IMR-90 (cell line): ENCODE results near the gene IFNK. TPM values are rescaled to one million over a fixed set of nuclear protein-coding genes. Genes with fewer than 3 reads are reported as not detected.

Experiments used
- ATAC-seq: fragments of 200-7000 bp; cut with Tn5 transposase; 2 replicates; pipeline ENCODE4 v1.9.1; 2020; ENCODE audit warnings: low read depth, mild to moderate bottlenecking, moderate library complexity
- BruUV-seq: library from RNA; stranded (reverse); fragments of 400-500 nt; replicated peaks from 2 replicates; lab custom pipeline; 2021; lab: Mats Ljungman, UMichigan
- CTCF ChIA-PET: fragments of 300-600 bp; formaldehyde crosslinking; extraction: SDS; loops from one replicate; lab custom pipeline; 2021; ENCODE audit warnings: antibody characterized with exemption; lab: Yijun Ruan, JAX
- POLR2A ChIA-PET: fragments of 300-600 bp; sonication (Branson Sonifier 250); formaldehyde crosslinking; loops from one replicate; lab custom pipeline; 2022; ENCODE audit warnings: antibody characterized with exemption; ENCODE audit not compliant: unreplicated experiment; lab: Charles Lee
- DNase-seq: peaks from one replicate; pipeline ENCODE4 v3.0.0; 2013
- H2AFZ ChIP-seq: replicated peaks from 2 replicates; pipeline ENCODE3; 2013; ENCODE audit warnings: low read length, mild to moderate bottlenecking; ENCODE audit not compliant: poor library complexity
- H2AK5ac ChIP-seq: 2 replicates; pipeline ENCODE4 v1.6.1; 2013; ENCODE audit warnings: low read depth, low read length, inconsistent platforms
- H2AK9ac ChIP-seq: replicated peaks from 2 replicates; pipeline ENCODE3; 2013; ENCODE audit warnings: mild to moderate bottlenecking, low read depth, low read length, moderate library complexity; ENCODE audit not compliant: poor library complexity
- H2BK120ac ChIP-seq: 2 replicates; pipeline ENCODE4 v1.6.1; 2013; ENCODE audit warnings: low read depth, low read length, inconsistent platforms
- H2BK15ac ChIP-seq: 3 replicates; pipeline ENCODE4 v1.6.1; 2013; ENCODE audit warnings: low read depth, low read length, inconsistent platforms
- H2BK20ac ChIP-seq: 2 replicates; pipeline ENCODE4 v1.6.1; 2013; ENCODE audit warnings: low read depth, mild to moderate bottlenecking, inconsistent platforms, low read length, moderate library complexity
- H2BK5ac ChIP-seq: 2 replicates; pipeline ENCODE4 v1.6.1; 2013; ENCODE audit warnings: mild to moderate bottlenecking, low read depth, low read length, inconsistent platforms; ENCODE audit not compliant: poor library complexity, severe bottlenecking
- H3K14ac ChIP-seq: replicated peaks from 2 replicates; pipeline ENCODE4 v1.6.1; 2013; ENCODE audit warnings: low read depth, low read length, inconsistent platforms
- H3K18ac ChIP-seq: 2 replicates; pipeline ENCODE4 v1.6.1; 2013; ENCODE audit warnings: low read depth, low read length, control low read depth
- H3K23ac ChIP-seq: 2 replicates; pipeline ENCODE4 v1.6.1; 2013; ENCODE audit warnings: low read depth, low read length, inconsistent platforms
- H3K27ac ChIP-seq: 2 replicates; pipeline ENCODE4 v1.5.1; 2013; ENCODE audit warnings: mild to moderate bottlenecking, control low read depth, low read length; ENCODE audit not compliant: insufficient read depth
- H3K27me3 ChIP-seq: 2 replicates; pipeline ENCODE4 v1.6.1; 2013; ENCODE audit warnings: low read length; ENCODE audit not compliant: control insufficient read depth, insufficient read depth
- H3K36me3 ChIP-seq: 2 replicates; pipeline ENCODE4 v1.6.1; 2013; ENCODE audit warnings: low read length, mixed read lengths; ENCODE audit not compliant: control insufficient read depth, insufficient read depth
- H3K4ac ChIP-seq: 2 replicates; pipeline ENCODE4 v1.6.1; 2013; ENCODE audit warnings: low read depth, low read length, inconsistent platforms
- H3K4me1 ChIP-seq: 2 replicates; pipeline ENCODE4 v1.6.1; 2013; ENCODE audit warnings: low read length, mixed read lengths; ENCODE audit not compliant: control insufficient read depth, insufficient read depth
- H3K4me2 ChIP-seq: 2 replicates; pipeline ENCODE4 v1.6.1; 2013; ENCODE audit warnings: low read depth, mild to moderate bottlenecking, control low read depth, low read length, moderate library complexity
- H3K4me3 ChIP-seq: 2 replicates; pipeline ENCODE4 v1.5.1; 2013; ENCODE audit warnings: low read depth, mild to moderate bottlenecking, control low read depth, low read length, moderate library complexity; ENCODE audit not compliant: insufficient read depth
- H3K56ac ChIP-seq: 2 replicates; pipeline ENCODE4 v1.6.1; 2013; ENCODE audit warnings: low read length, inconsistent platforms; ENCODE audit not compliant: insufficient read depth; ENCODE audit errors: extremely low read depth
- H3K79me1 ChIP-seq, 2 experiments: 2 replicates each; pipeline ENCODE4 v1.6.1; 2013; ENCODE audit warnings: low read length in 2 of 2, inconsistent platforms in 1 of 2, low read depth in 1 of 2
- H3K9ac ChIP-seq: 2 replicates; pipeline ENCODE4 v1.6.1; 2013; ENCODE audit warnings: low read depth, low read length, control low read depth
- H3K9me1 ChIP-seq: 2 replicates; pipeline ENCODE4 v1.6.1; 2013; ENCODE audit warnings: low read length, inconsistent platforms; ENCODE audit not compliant: insufficient read depth
- H3K9me3 ChIP-seq: 2 replicates; pipeline ENCODE4 v1.6.1; 2013; ENCODE audit warnings: low read length; ENCODE audit not compliant: control insufficient read depth, insufficient read depth
- H4K20me1 ChIP-seq: 2 replicates; pipeline ENCODE4 v1.6.1; 2013; ENCODE audit warnings: low read length, inconsistent platforms; ENCODE audit not compliant: insufficient read depth
- H4K5ac ChIP-seq: 2 replicates; pipeline ENCODE4 v1.6.1; 2013; ENCODE audit warnings: mild to moderate bottlenecking, low read depth, low read length, control low read depth
- H4K8ac ChIP-seq, 2 experiments: 2 replicates each; pipeline ENCODE4 v1.6.1; 2013; ENCODE audit warnings: low read depth in 2 of 2, low read length in 2 of 2, control low read depth in 1 of 2, inconsistent platforms in 1 of 2
- H4K91ac ChIP-seq: 2 replicates; pipeline ENCODE4 v1.6.1; 2013; ENCODE audit warnings: low read depth, low read length, inconsistent platforms; ENCODE audit not compliant: insufficient read depth
- BHLHE40 ChIP-seq: fragments of 150-350 bp; IDR thresholded peaks from 2 replicates; pipeline ENCODE4 v1.6.1; 2016; ENCODE audit warnings: mild to moderate bottlenecking, low read depth, low read length
- CEBPB ChIP-seq: IDR thresholded peaks from 2 replicates; pipeline ENCODE4 v1.6.1; 2012; ENCODE audit warnings: low read depth, low read length, improper control_type of control experiment
- CHD1 ChIP-seq: IDR thresholded peaks from 2 replicates; pipeline ENCODE4 v1.6.1; 2012; ENCODE audit warnings: low read depth, low read length, improper control_type of control experiment
- CTCF ChIP-seq: conservative IDR thresholded peaks from 2 replicates; pipeline ENCODE4 v1.5.1; 2012; ENCODE audit warnings: mild to moderate bottlenecking, low read depth, low read length, improper control_type of control experiment
- FOS ChIP-seq: fragments of 150-350 bp; IDR thresholded peaks from 2 replicates; pipeline ENCODE4 v1.6.1; 2016; ENCODE audit warnings: low read depth, low read length
- MAFK ChIP-seq: IDR thresholded peaks from 2 replicates; pipeline ENCODE4 v1.6.1; 2012; ENCODE audit warnings: low read depth, low read length, improper control_type of control experiment
- MXI1 ChIP-seq: IDR thresholded peaks from 2 replicates; pipeline ENCODE4 v1.6.1; 2012; ENCODE audit warnings: low read depth, mild to moderate bottlenecking, low read length, moderate library complexity, borderline replicate concordance
- NFE2L2 ChIP-seq: fragments of 150-350 bp; IDR thresholded peaks from 2 replicates; pipeline ENCODE4 v1.6.1; 2016; ENCODE audit warnings: low read depth, mild to moderate bottlenecking, low read length
- POLR2A ChIP-seq: IDR thresholded peaks from 2 replicates; pipeline ENCODE4 v1.6.1; 2012; ENCODE audit warnings: mild to moderate bottlenecking, low read depth, low read length
- RAD21 ChIP-seq: IDR thresholded peaks from 2 replicates; pipeline ENCODE4 v1.6.1; 2012; ENCODE audit warnings: low read length, improper control_type of control experiment
- RCOR1 ChIP-seq: IDR thresholded peaks from 2 replicates; pipeline ENCODE4 v1.6.1; 2012; ENCODE audit warnings: mild to moderate bottlenecking, low read length, improper control_type of control experiment; ENCODE audit not compliant: insufficient replicate concordance
- RFX5 ChIP-seq: IDR thresholded peaks from 2 replicates; pipeline ENCODE4 v1.8.0; 2012; ENCODE audit warnings: low read depth, mild to moderate bottlenecking, low read length, moderate library complexity
- SMC3 ChIP-seq: fragments of 150-350 bp; IDR thresholded peaks from 2 replicates; pipeline ENCODE4 v1.6.1; 2016; ENCODE audit warnings: low read depth, mild to moderate bottlenecking, antibody characterized with exemption, low read length, moderate library complexity
- USF2 ChIP-seq: fragments of 150-350 bp; IDR thresholded peaks from 2 replicates; pipeline ENCODE4 v1.6.1; 2017; ENCODE audit warnings: mild to moderate bottlenecking, antibody characterized with exemption, low read length, low read depth
- WGBS, 2 experiments: methylation state at CpG; one replicate each; pipeline versions ENCODE4 v1.1.5 to v1.1.7; 2013; ENCODE audit warnings: missing lambda C conversion rate in 2 of 2; ENCODE audit not compliant: insufficient read length in 1 of 2; ENCODE audit errors: extremely low coverage in 2 of 2; 5-methylcytosine and 5-hydroxymethylcytosine counted together
- dilution Hi-C: fragments of 300-500 bp; cut with HindIII; formaldehyde crosslinking; loops from one replicate; pipeline ENCODE4 v1.14.3; 2018; ENCODE audit warnings: low sequenced_read_pairs; ENCODE audit not compliant: unreplicated experiment
- in situ Hi-C: fragments of 300-500 bp; cut with MboI; formaldehyde crosslinking; loops from 3 replicates; pipeline ENCODE4 v1.14.3; 2019; ENCODE audit warnings: low sequenced_read_pairs, inconsistent platforms, mixed read lengths
- intact Hi-C: fragments of 100-400 bp; cut with micrococcal nuclease; formaldehyde crosslinking; loops from 2 replicates; pipeline ENCODE4 v1.10.0; 2022
- polyA plus RNA-seq, 3 experiments: library from polyadenylated mRNA; depleted of rRNA; stranded (reverse); fragments of >200 nt; gene quantifications; 2 replicates each; pipeline ENCODE4 v1.2.3, GENCODE V29; 2012; ENCODE audit warnings: low replicate concordance in 1 of 3
- total RNA-seq: library from RNA; depleted of rRNA; stranded (reverse); fragments of >200 nt; gene quantifications from 2 replicates; pipeline ENCODE4 v1.2.3, GENCODE V29; 2012

The IFNK gene
- total and polyA plus RNA-seq, 2 of the 4 experiments (the other 2 are of a cell fraction) = not detected

GRCh38 chr9:27489087-27489876, 34.8 kb upstream of the IFNK start (continued):
- TF ChIP-seq BHLHE40 = no peak

GRCh38 chr9:27491154-27491553, 32.9 kb upstream of the IFNK start:
- Histone ChIP-seq H3K36me3 (no peaks in the 10 kb centered on the region), H3K4me1 (no peaks in the 10 kb centered on the region), H4K20me1 (no peaks in the 10 kb centered on the region), H3K23ac (no peak overlapping the region), H2BK20ac (no peak overlapping the region), H3K79me1 (no peaks in the 10 kb centered on the region), H3K27me3 (no peaks in the 10 kb centered on the region), H4K8ac (no peak overlapping the region), H4K5ac (no peak overlapping the region), H3K9me3 (no peaks in the 10 kb centered on the region), H3K9ac (no peak overlapping the region), H2AK9ac (no peak overlapping the region), H4K91ac (no peak overlapping the region), H3K18ac (no peak overlapping the region), H2AK5ac (no peak overlapping the region), H3K27ac (no peak overlapping the region), H2AFZ (no peak overlapping the region), H3K4ac (no peak overlapping the region), H3K56ac (no peak overlapping the region), H3K9me1 (no peaks in the 10 kb centered on the region), H3K14ac (no peak overlapping the region), H2BK15ac (no peak overlapping the region), H3K4me2 (no peak overlapping the region), H2BK5ac (no peak overlapping the region), H2BK120ac (no peak overlapping the region), H3K4me3 (no peak overlapping the region)
- in situ Hi-C loops = no loop called here
- ATAC-seq = no peak
- POLR2A ChIA-PET = no interaction called here
- intact Hi-C loops = no loop called here
- WGBS, 2 experiments = no CpG with 5 or more reads among the region's 1 CpG
- dilution Hi-C loops = no loop called here
- no TSS peak for BruUV-seq
- DNase-seq = no peak
- CTCF ChIA-PET = no interaction called here
- TF ChIP-seq NFE2L2 = no peak
- TF ChIP-seq CTCF = no peak
- TF ChIP-seq FOS = no peak
- no peak for TF ChIP-seq CEBPB
- no peak for TF ChIP-seq CHD1
- TF ChIP-seq MAFK = no peak
- no peak for TF ChIP-seq POLR2A
- no peak for TF ChIP-seq USF2
- no peak for TF ChIP-seq BHLHE40
- no peak for TF ChIP-seq RCOR1
- TF ChIP-seq RAD21 = no peak
- TF ChIP-seq RFX5 = no peak
- TF ChIP-seq SMC3 = no peak
- TF ChIP-seq MXI1 = no peak
